ENCODE measurements around the gene MIR17HG.

MIR17HG gene

GRCh38 chr13:91369441-91369831 lies 21.9 kb downstream of the MIR17HG start:
- DNase-seq: no peak

- no peak for DNase-seq
Measured at GRCh38 chr13:91370501-91370900, 23.0 kb downstream of the MIR17HG start.

- DNase-seq: no peak
Measured at GRCh38 chr13:91372911-91373310, 25.4 kb downstream of the MIR17HG start.

- DNase-seq: no peak
Measured at GRCh38 chr13:91375116-91375729, 27.7 kb downstream of the MIR17HG start.

DNA sequence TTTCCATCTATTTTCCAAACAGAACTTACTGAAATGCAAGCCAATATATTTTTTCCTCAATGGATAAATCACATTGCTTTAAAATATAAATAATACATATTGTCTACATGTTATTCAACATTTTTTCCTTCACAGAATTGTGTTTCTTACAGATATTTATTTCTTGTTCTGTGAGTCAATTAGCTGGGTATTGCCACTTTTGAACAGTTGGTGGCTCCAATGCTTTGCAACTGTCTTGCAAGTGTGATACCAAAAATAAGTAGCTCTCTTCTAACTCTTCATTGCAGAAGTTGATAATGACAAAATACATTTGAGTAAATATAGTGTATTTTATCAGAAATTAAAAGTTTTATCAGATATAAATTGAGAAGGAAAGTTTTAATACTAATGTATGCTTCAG lies 33.9 kb downstream of the MIR17HG start:
- DNase-seq: no peak

DNA sequence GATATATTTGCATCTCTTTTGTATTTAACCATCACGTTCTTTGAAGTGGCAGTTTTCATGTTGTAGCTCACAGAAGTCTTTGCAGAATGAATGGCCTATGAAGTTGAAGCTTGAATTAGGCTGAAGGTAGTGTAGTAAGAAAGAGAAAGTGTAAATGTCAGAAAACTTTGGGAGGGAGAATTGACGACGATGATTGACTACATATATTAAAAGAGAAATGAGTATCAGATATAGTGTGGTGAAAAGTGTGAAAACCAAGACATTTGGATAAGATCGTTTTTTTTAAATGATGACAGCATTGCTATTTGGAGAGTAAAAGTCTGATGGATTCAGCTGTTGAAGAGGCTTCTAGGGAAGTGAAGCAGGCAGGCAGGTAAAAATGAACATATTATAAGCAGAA lies 36.3 kb downstream of the MIR17HG start:
- no peak for DNase-seq

GRCh38 chr13:91384896-91385295 lies 37.4 kb downstream of the MIR17HG start:
- no peak for DNase-seq

GRCh38 chr13:91389186-91389585 lies 41.7 kb downstream of the MIR17HG start:
- no peak for DNase-seq

DNA sequence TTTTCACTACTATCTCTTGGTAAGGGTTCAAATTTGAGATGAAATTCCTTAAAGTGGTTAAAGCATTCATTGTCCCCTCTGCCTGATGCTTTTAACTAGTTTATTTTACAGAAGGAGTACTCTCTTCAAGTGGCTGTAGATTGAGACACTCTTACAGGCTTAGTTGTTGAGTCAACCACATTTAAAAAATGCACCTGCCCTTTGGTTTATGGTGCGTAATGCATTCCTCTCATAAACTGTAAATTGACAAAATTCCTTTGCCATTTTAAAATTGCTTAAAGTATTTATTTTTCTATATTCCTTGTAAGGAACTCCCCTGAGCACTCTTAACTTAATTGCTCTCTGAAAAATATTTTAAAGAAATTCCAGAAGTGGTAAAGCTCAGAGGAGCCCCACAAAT lies 50.1 kb downstream of the MIR17HG start:
- no peak for DNase-seq

- peak; percentile 90 for DNase-seq
Measured at GRCh38 chr13:91398413-91399188, 51.1 kb downstream of the MIR17HG start, which contains the start of gene GPC5. TSS of gene GPC5 (plus strand) at chr13:91398621.

GRCh38 chr13:91399189-91400062 lies 51.9 kb downstream of the MIR17HG start:
- DNase-seq: peak; percentile 28

- no peak for DNase-seq
Measured at GRCh38 chr13:91400063-91400399, 52.5 kb downstream of the MIR17HG start.

DNA sequence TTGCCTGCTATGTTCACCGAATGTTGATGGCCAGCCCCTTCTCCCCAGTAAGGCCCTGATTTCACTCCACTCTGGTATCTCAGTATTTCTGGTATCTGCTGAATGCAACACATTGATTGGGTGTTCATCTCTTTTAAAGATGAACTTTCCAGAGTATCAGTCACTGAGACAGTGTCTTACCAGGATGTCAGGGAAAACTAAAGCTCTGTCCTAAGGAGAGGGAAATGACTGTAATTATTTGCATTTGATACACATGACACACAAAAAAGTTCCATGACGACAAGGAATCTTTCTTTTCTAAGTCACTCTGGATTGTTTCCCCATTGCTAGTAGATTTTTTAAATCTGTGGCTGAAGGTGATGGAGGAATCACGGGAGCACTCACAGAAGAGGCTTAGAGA lies 53.2 kb downstream of the MIR17HG start:
- no peak for DNase-seq

DNA sequence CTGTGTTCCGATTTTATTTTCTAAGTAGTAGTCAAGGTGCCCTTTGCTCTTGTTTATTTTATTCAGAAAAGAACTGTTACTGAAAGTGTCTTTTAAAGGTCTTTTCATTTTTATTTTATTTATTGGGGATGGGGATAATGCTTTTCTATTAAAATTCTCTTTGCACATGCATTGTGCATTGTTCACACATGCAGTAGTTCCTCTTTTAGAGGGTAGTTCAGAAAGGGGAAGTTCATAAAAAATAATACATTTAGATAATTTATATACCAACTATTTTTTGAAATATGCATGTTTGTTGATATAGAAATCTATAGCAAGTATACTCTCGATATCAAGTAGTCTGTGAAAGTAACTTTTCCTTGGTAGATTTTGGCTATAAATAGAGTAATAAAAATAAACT lies 54.4 kb downstream of the MIR17HG start:
- no peak for DNase-seq
